ENCODE results near the gene ZBED3.

Gene ZBED3

DNA sequence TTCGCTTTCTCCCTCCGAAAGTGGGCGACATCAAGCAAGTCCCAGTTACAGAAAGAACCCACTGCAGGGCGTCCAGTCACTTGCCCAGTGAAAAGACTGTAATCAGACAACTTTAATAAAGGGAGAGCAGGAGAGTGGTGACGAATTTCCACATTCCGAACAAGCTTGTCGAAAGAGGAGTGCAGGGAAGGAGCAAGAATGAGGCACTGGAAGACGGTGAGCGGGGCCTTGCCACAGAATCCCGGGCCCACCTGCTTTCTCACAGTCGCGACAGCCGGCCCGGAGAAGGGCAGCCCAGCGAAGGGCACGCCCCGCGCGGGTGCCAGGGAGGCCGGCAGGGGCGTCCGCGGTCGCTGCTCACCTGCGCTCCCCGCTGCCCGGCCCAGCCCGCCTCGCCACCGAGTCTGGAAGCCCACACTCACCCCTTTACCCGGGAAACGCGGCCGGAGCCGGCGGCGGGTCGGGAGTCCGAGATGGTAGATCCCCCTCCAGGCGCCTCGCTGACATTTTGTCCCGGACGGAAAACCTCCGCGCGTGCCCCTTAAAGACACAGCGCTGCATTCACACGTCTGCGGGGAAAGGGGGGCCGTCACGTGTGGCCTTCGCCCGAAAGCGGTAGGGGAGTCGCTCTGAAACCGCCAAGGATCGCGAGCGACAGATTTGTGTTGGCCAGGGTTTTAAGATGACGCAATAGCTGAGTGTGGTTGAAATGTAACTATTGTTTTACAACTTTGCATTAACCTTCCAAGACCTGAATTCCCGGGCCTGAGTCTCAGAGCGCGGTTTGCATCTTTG, at the start of gene ZBED3:
ZBED3 (minus strand) TSS at position 597 of the 795 bp plus-strand sequence. CDS start 9,407 bp downstream, outside the sequence.
- no peak for TF ChIP-seq CTCF (IDR thresholded peaks at IDR 0.05; ENCODE audit: low read depth, low read length, missing control alignments)
- H3K4me3 ChIP-seq (replicated peaks; ENCODE audit: low read depth, low read length) = peak within 1 kb of the TSS; percentile 70
- peak; percentile 68 for DNase-seq (ENCODE audit: extremely low read depth, low read depth)

- H3K4me3 ChIP-seq (replicated peaks; ENCODE audit: low read depth, low read length) = no peak overlapping the region
- TF ChIP-seq CTCF (IDR thresholded peaks at IDR 0.05; ENCODE audit: low read depth, low read length, missing control alignments) = no peak
- peak; percentile 84 for DNase-seq (ENCODE audit: extremely low read depth, low read depth)
These were observed 46.1 kb upstream of the ZBED3 start for GRCh38 chr5:77133061-77133758.

- no peak overlapping the region for H3K4me3 ChIP-seq (replicated peaks; ENCODE audit: low read depth, low read length)
- no peak for DNase-seq (ENCODE audit: extremely low read depth, low read depth)
- TF ChIP-seq CTCF (IDR thresholded peaks at IDR 0.05; ENCODE audit: low read depth, low read length, missing control alignments) = no peak
These were observed 44.3 kb upstream of the ZBED3 start for GRCh38 chr5:77131361-77131760.

GRCh38 chr5:77129391-77129990, 42.4 kb upstream of the ZBED3 start:
- DNase-seq (ENCODE audit: extremely low read depth, low read depth) = no peak

DNA sequence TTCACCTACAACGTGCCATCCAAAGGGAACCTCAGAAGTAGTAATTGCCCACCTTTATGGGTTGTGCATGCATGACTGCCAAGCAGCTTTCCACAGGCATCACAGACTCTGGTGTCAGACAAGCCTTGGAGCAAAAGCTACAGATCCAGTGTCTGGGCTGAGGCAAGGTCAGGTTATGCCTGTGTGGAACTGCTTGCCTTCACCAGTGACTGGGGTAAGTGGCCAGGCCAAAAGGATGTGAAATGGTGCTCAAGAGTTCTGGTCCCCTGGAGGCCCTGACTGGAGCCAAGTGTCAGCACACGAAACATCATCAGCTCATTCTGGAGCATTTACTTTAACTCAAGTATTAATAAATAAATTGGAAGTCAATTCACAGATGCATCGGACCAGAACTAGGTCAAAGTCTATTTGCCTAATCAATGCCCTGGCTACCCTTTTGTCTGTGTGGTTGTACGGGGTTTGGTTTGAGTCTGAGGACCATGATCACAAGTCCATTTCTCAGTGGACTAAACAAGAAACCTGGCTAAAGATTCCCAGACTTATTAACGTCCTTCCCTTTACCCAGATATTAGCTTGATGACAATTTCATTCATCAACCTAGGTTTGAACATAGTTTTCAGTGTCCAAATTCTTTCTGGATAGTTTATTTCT, 41.5 kb upstream of the ZBED3 start:
- no peak for TF ChIP-seq CTCF (IDR thresholded peaks at IDR 0.05; ENCODE audit: low read depth, low read length, missing control alignments)
- no peak overlapping the region for H3K4me3 ChIP-seq (replicated peaks; ENCODE audit: low read depth, low read length)
- no peak for DNase-seq (ENCODE audit: extremely low read depth, low read depth)

More at GRCh38 chr5:77129391-77129990, 42.4 kb upstream of the ZBED3 start:
- TF ChIP-seq CTCF (IDR thresholded peaks at IDR 0.05; ENCODE audit: low read depth, low read length, missing control alignments) = peak; percentile 60
- no peak overlapping the region for H3K4me3 ChIP-seq (replicated peaks; ENCODE audit: low read depth, low read length)

DNA sequence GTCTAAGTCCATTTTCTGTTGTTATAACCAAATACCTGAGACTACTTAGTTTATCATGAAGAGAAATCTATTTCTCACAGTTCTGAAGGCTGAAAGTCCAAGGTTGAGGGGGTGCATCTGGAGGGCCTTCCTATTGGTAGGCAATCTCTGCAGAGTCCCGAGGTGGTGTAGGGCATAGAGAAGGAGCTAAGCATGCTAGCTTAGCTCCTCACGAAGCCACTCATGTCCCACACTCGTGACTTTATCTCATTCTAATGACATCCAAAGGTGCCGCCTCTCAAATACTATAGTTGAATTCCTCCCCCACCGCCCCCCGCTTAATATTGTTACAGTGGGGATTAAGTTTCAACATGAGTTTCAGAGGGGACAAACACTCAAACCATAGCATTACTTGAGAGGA, 36.0 kb upstream of the ZBED3 start:
- DNase-seq (ENCODE audit: extremely low read depth, low read depth) = no peak
- TF ChIP-seq CTCF (IDR thresholded peaks at IDR 0.05; ENCODE audit: low read depth, low read length, missing control alignments) = no peak
- H3K4me3 ChIP-seq (replicated peaks; ENCODE audit: low read depth, low read length) = no peak overlapping the region
